ENCODE measurements around the gene STT3B.

Gene STT3B

GRCh38 chr3:31533169-31534064 is 692 bp downstream of the STT3B start:
- peak; percentile 15 for TF ChIP-seq CTCF (IDR thresholded peaks at IDR 0.05; ENCODE audit: control extremely low read depth, extremely low read depth, low read depth, missing control alignments)
- ChIA-PET CTCF (interaction anchor here (1.0 to 3.1 kb wide), 14 partner anchors 9 to 763 kb away, joined by 3 to 14 read pairs (median 4); no protein-coding TSS in a partner anchor), POLR2A (interaction anchor here (0.9 to 2.4 kb wide), 5 partner anchors 13 to 298 kb away, joined by 4 to 12 read pairs (median 6); no protein-coding TSS in a partner anchor)
- peak; percentile 39 for DNase-seq (ENCODE audit: extremely low spot score)

GRCh38 chr3:31534065-31534425 is 1.3 kb downstream of the STT3B start:
- ChIA-PET CTCF (interaction anchor here (1.0 to 3.1 kb wide), 6 partner anchors 10 to 285 kb away, joined by 3 to 14 read pairs (median 6); no protein-coding TSS in a partner anchor), POLR2A (interaction anchor here (2.4 kb wide), 1 partner anchor 12 kb away, joined by 12 read pairs; no protein-coding TSS in a partner anchor)
- TF ChIP-seq CTCF (IDR thresholded peaks at IDR 0.05; ENCODE audit: control extremely low read depth, extremely low read depth, low read depth, missing control alignments) = no peak
- DNase-seq (ENCODE audit: extremely low spot score) = peak; percentile 18

GRCh38 chr3:31536497-31536896 is 3.8 kb downstream of the STT3B start:
- no peak for TF ChIP-seq CTCF (IDR thresholded peaks at IDR 0.05; ENCODE audit: control extremely low read depth, extremely low read depth, low read depth, missing control alignments)
- ChIA-PET CTCF (interaction anchor here (1.3 to 1.7 kb wide), 3 partner anchors 9 to 284 kb away, joined by 3 to 8 read pairs (median 3); no protein-coding TSS in a partner anchor), POLR2A (no interaction called here)
- no peak for DNase-seq (ENCODE audit: extremely low spot score)

- ChIA-PET CTCF (no interaction called here), POLR2A (no interaction called here)
- no peak for TF ChIP-seq CTCF (IDR thresholded peaks at IDR 0.05; ENCODE audit: control extremely low read depth, extremely low read depth, low read depth, missing control alignments)
- DNase-seq (ENCODE audit: extremely low spot score) = no peak
Observed at GRCh38 chr3:31538801-31539200, 6.1 kb downstream of the STT3B start.

- CTCF ChIA-PET = interaction anchor here (1.5 kb wide), 1 partner anchor 12 kb away, joined by 4 read pairs; no protein-coding TSS in a partner anchor
- POLR2A ChIA-PET = no interaction called here
- TF ChIP-seq CTCF (IDR thresholded peaks at IDR 0.05; ENCODE audit: control extremely low read depth, extremely low read depth, low read depth, missing control alignments) = no peak
Observed at GRCh38 chr3:31539275-31539674, 6.5 kb downstream of the STT3B start.

GRCh38 chr3:31541089-31541488 is 8.4 kb downstream of the STT3B start:
- ChIA-PET CTCF (no interaction called here), POLR2A (no interaction called here)
- no peak for TF ChIP-seq CTCF (IDR thresholded peaks at IDR 0.05; ENCODE audit: control extremely low read depth, extremely low read depth, low read depth, missing control alignments)
- no peak for DNase-seq (ENCODE audit: extremely low spot score)

More at GRCh38 chr3:31539275-31539674, 6.5 kb downstream of the STT3B start:
- no peak for DNase-seq (ENCODE audit: extremely low spot score)

Measured in GM10248 (cell line).